Mesodermal cell (in vitro differentiated cells): ENCODE results near the gene MAP3K10.

Experiments used
- H3K27ac ChIP-seq: 2 replicates; pipeline ENCODE4 v1.7.0; 2013; ENCODE audit warnings: mild to moderate bottlenecking, low read depth, low read length, moderate library complexity; ENCODE audit not compliant: severe bottlenecking
- H3K36me3 ChIP-seq: 2 replicates; pipeline ENCODE4 v1.7.1; 2013; ENCODE audit warnings: mild to moderate bottlenecking, low read length, moderate library complexity; ENCODE audit not compliant: control insufficient read depth, insufficient read depth
- H3K4me1 ChIP-seq: one replicate; pipeline ENCODE4 v1.7.1; 2013; ENCODE audit warnings: mild to moderate bottlenecking, low read length; ENCODE audit not compliant: insufficient read depth, control insufficient read depth, poor library complexity, severe bottlenecking
- H3K4me3 ChIP-seq: 2 replicates; pipeline ENCODE4 v1.7.0; 2013; ENCODE audit warnings: low read length, control low read depth, mild to moderate bottlenecking; ENCODE audit not compliant: insufficient read depth, poor library complexity, severe bottlenecking; ENCODE audit errors: extremely low read depth
- H3K9me3 ChIP-seq: 2 replicates; pipeline ENCODE4 v1.7.1; 2013; ENCODE audit warnings: mild to moderate bottlenecking, low read length, moderate library complexity; ENCODE audit not compliant: control insufficient read depth
- WGBS, 2 experiments: methylation state at CpG; one replicate each; pipeline ENCODE4 v1.1.5; 2013; ENCODE audit warnings: missing lambda C conversion rate in 2 of 2; ENCODE audit not compliant: insufficient coverage in 2 of 2; 5-methylcytosine and 5-hydroxymethylcytosine counted together

The MAP3K10 gene

DNA sequence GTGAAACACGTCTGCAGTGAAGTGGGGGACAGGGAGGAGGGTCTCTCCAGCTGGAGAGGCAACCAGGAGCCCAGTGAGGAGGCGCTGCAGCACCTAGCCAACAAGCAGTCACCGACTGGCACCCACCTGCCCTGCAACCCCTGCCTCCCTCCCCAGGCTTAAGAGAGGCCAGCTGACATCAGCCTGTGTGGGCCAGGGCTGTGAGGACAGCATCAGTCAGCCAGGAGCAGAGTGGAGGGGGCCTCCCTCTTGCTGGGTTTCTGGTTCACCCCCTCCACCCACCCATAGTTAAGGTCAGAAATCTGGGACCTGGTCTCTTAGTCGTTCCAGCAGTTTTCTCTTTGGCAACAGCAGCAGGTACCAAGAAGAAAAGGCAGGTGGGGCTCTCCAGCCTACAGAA is 60.8 kb downstream of the MAP3K10 start:
- Histone ChIP-seq H3K36me3 (peaks cover 74% of the 10 kb centered on the region), H3K4me3 (no peak overlapping the region), H3K9me3 (no peaks in the 10 kb centered on the region), H3K27ac (no peak overlapping the region), H3K4me1 (no peaks in the 10 kb centered on the region)
- 69 to 89% methylated on average over 3 of the region's 4 CpGs for WGBS, 2 experiments

- Histone ChIP-seq H3K27ac (no peak overlapping the region), H3K36me3 (peaks cover 77% of the 10 kb centered on the region), H3K9me3 (no peaks in the 10 kb centered on the region), H3K4me3 (no peak overlapping the region), H3K4me1 (no peaks in the 10 kb centered on the region)
- 69 to 71% methylated on average over 6 to 7 of the region's 7 CpGs for WGBS, 2 experiments
These were observed 61.2 kb downstream of the MAP3K10 start for GRCh38 chr19:40252395-40252794.

DNA sequence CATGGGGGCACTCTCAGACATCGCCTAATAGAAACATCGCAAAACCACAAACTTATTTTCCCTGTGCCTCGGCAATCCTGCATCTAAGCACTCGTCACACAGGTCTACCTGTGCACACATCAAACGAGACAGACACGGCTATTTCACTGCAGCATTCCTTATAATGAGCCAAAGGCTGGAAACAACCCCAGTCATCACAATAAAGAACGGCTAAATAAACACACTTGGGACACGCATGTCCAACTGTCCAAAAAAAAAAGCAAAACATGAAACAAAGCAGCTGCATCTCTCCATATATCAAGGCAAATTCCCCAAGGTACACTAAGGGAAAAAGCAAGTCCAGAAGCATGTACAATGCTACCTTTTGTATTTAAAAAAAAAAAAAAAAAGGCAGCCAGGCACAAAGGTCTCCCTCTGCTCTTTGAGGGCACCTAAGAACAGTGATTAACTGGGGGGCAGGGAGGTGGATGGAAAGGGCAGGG is 62.4 kb downstream of the MAP3K10 start:
- H3K4me1 ChIP-seq = no peaks in the 10 kb centered on the region
- H3K36me3 ChIP-seq = peaks cover 85% of the 10 kb centered on the region
- no peaks in the 10 kb centered on the region for H3K9me3 ChIP-seq
- H3K27ac ChIP-seq = no peak overlapping the region
- 92 to 98% methylated on average over 7 to 8 of the region's 8 CpGs for WGBS, 2 experiments
- no peak overlapping the region for H3K4me3 ChIP-seq

GRCh38 chr19:40254714-40255418 is 63.6 kb downstream of the MAP3K10 start:
- H3K9me3 ChIP-seq = no peaks in the 10 kb centered on the region
- no peak overlapping the region for H3K4me3 ChIP-seq
- H3K36me3 ChIP-seq = peaks cover 81% of the 10 kb centered on the region
- WGBS, 2 experiments = 95 to 97% methylated on average over 15 to 16 of the region's 16 CpGs
- no peak overlapping the region for H3K27ac ChIP-seq
- no peaks in the 10 kb centered on the region for H3K4me1 ChIP-seq

DNA sequence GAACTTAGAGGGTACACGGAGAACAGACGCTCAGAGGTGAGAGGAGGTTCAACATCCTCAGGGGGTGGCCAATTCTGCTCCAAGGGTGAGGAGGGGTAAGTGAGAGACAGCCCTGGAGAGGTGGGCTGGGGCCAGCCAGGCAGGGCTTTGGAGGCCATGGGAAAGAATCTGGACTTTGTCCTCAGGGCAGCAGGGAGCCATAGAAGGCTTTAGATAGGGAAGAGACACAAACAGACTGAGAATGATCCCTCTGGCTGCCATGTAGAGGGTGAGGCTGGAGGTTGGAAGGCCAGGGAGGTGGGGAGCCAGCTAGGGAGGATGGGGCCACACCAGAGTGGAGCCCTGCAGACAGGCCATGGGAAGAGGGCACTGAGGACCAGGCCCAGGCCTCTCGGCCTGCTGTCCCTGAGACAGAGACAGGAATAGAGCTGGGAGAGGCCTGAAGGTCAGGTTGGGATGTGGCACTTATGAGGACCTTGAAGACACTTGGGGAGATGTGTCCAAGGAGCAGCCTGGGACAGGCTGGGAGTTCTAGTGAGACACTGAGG is 64.5 kb downstream of the MAP3K10 start:
- Histone ChIP-seq H3K4me3 (no peak overlapping the region), H3K4me1 (no peaks in the 10 kb centered on the region), H3K9me3 (no peaks in the 10 kb centered on the region), H3K36me3 (peaks cover 74% of the 10 kb centered on the region), H3K27ac (no peak overlapping the region)
- WGBS, 2 experiments = 92 to 96% methylated on average over 3 of the region's 3 CpGs

GRCh38 chr19:40256512-40256911 is 65.3 kb downstream of the MAP3K10 start:
- Histone ChIP-seq H3K36me3 (peaks cover 67% of the 10 kb centered on the region), H3K4me1 (no peaks in the 10 kb centered on the region), H3K27ac (no peak overlapping the region), H3K4me3 (no peak overlapping the region), H3K9me3 (no peaks in the 10 kb centered on the region)
- WGBS, 2 experiments = 98 to 100% methylated on average over 4 to 5 of the region's 8 CpGs

GRCh38 chr19:40257096-40257517 is 65.9 kb downstream of the MAP3K10 start:
- H3K4me1 ChIP-seq = no peaks in the 10 kb centered on the region
- H3K4me3 ChIP-seq = no peak overlapping the region
- H3K9me3 ChIP-seq = no peaks in the 10 kb centered on the region
- WGBS, 2 experiments = 93 to 97% methylated on average over 9 of the region's 9 CpGs
- H3K27ac ChIP-seq = no peak overlapping the region
- peaks cover 66% of the 10 kb centered on the region for H3K36me3 ChIP-seq

DNA sequence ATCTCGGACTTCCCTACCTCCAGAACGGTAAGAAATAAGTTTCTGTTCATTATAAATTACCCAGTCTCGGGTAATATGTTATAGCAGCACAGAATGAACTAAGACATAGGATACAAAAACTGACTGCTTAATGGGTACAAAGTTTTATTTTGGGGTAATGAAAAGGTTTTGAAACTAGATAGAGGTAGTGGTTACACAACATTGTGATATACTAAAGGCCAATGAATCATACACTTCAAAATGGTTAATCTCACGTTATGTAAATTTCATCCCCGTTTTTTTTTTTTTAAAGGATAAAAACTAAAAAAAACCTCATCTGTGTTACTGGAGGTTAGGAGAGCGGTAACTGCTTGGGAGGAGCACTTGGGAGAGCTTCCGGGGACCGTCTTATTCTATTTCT is 70.4 kb downstream of the MAP3K10 start:
- H3K4me3 ChIP-seq = no peak overlapping the region
- 92 to 94% methylated on average over 3 to 4 of the region's 8 CpGs for WGBS, 2 experiments

DNA sequence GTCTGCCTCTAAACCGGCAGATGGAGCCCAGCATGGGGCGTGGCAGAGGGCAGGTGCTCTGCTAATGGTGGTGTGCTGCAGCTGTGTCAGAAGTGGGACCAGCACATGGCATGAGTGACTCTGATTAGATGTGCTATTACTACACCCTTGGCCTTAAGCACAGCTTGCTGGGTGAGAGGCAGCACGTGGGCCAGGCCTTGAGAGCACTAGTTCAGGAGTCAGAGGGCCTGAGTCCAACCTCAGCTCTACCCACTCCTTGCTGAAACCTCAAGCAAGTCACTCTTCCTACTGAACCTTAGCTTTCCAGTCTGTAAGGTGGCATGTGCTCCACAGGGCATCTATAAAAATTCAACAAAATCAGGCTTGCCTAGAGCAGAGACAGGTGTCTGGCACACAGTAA is 71.2 kb downstream of the MAP3K10 start:
- Histone ChIP-seq H3K36me3 (peaks cover 49% of the 10 kb centered on the region), H3K27ac (no peak overlapping the region), H3K9me3 (no peaks in the 10 kb centered on the region), H3K4me3 (no peak overlapping the region), H3K4me1 (no peaks in the 10 kb centered on the region)
- WGBS, 2 experiments = 100% methylated on average over 2 of the region's 3 CpGs

More for the DNA sequence above, 70.4 kb downstream of the MAP3K10 start:
- Histone ChIP-seq H3K4me1 (no peaks in the 10 kb centered on the region), H3K9me3 (no peaks in the 10 kb centered on the region), H3K36me3 (peaks cover 56% of the 10 kb centered on the region), H3K27ac (no peak overlapping the region)

DNA sequence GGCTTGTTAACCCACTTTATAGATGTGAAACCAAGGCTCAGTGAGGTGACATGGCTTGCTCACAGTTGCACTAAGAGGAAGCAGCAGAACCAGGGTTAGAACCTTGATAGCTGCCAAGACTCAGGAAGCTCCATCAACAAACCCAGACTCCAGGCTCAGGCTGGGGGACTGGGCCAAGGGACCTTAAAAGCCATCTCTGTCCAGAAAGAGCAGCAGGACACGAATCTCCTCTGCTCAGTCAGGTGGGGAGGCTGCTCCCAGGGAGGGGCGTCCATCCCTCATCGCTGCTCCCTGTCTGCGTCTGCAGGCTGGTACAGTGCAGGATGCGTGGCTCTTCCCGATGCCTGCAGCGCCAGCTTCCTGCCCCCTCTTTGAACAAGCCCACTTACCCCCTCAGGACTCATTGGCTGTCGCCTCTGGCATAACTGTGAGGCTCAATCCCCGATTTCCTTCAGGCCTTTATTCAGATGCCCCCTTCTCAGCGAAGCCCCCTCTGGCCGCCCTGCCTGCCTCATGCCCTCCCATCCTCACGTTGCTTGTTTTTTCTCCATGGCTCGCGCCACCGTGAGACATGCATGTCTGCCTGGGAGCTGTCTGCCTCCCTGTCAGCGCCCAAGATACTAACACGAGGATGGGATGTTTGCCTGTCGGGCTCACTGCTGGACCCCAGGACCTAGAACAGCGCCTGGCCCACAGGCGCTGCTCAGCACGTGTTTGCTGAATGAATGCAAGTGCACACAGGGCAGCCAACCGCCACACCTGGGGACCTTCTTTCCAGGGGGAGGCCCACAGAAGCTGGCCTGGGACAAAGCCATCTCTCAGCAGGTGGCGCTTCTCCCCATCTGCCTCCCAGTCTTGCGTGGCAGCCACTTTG is 72.5 kb downstream of the MAP3K10 start:
- H3K36me3 ChIP-seq = peaks cover 47% of the 10 kb centered on the region
- no peaks in the 10 kb centered on the region for H3K4me1 ChIP-seq
- no peaks in the 10 kb centered on the region for H3K9me3 ChIP-seq
- H3K27ac ChIP-seq = no peak overlapping the region
- WGBS, 2 experiments = 93 to 97% methylated on average over 22 to 24 of the region's 24 CpGs
- H3K4me3 ChIP-seq = no peak overlapping the region
